Endothelial cell of umbilical vein (primary cell): ENCODE results near the gene JAKMIP1. TPM values are rescaled to one million over a fixed set of nuclear protein-coding genes. Genes with fewer than 3 reads are reported as not detected.

Source experiments
- BruUV-seq: library from RNA; stranded (reverse); fragments of 400-500 nt; replicated peaks from 2 replicates; lab custom pipeline; 2021; lab: Mats Ljungman, UMichigan
- CTCF ChIA-PET: fragments of 300-600, 350-600 bp; sonication (Branson Sonifier 250); formaldehyde crosslinking; loops from one replicate; lab custom pipeline; 2021; ENCODE audit warnings: antibody characterized with exemption, inconsistent platforms; lab: Charles Lee
- POLR2A ChIA-PET: fragments of 300-600, 350-600 bp; sonication (Branson Sonifier 250); formaldehyde crosslinking; loops from one replicate; lab custom pipeline; 2021; ENCODE audit warnings: antibody characterized with exemption, inconsistent platforms; lab: Charles Lee
- DNase-seq: peaks from one replicate; pipeline ENCODE4 v3.0.0-alpha.2; 2011; ENCODE audit warnings: low read depth, low spot score
- FAIRE-seq: peaks from 2 replicates; lab custom pipeline; 2011; peaks lifted over from hg19 to GRCh38; lab: Jason Lieb, UNC
- H2AFZ ChIP-seq: 2 replicates; pipeline ENCODE4 v1.6.0; 2012; ENCODE audit warnings: low read depth, low read length, control low read depth, inconsistent platforms
- H3K27ac ChIP-seq: 2 replicates; pipeline ENCODE4 v1.5.1; 2011; ENCODE audit warnings: low read depth, mild to moderate bottlenecking, control low read depth, low read length, moderate library complexity; ENCODE audit not compliant: insufficient read depth
- H3K27me3 ChIP-seq, 2 experiments: 2 replicates each; pipeline versions ENCODE4 v1.6.0 to v1.6.1; 2011; ENCODE audit warnings: low read length in 2 of 2, mixed read lengths in 1 of 2; ENCODE audit not compliant: control insufficient read depth in 2 of 2, insufficient read depth in 2 of 2
- H3K36me3 ChIP-seq, 2 experiments: 2 replicates in 1 of 2; 3 replicates in 1 of 2; pipeline ENCODE4 v1.5.1; 2011; ENCODE audit warnings: low read length in 2 of 2, mild to moderate bottlenecking in 1 of 2, moderate library complexity in 1 of 2; ENCODE audit not compliant: control insufficient read depth in 2 of 2, insufficient read depth in 2 of 2; ENCODE audit errors: extremely low read depth in 1 of 2
- H3K4me1 ChIP-seq: 3 replicates; pipeline ENCODE4 v1.5.1; 2011; ENCODE audit warnings: mild to moderate bottlenecking, low read length; ENCODE audit not compliant: control insufficient read depth, insufficient read depth; ENCODE audit errors: extremely low read depth
- H3K4me2 ChIP-seq: 2 replicates; pipeline ENCODE4 v1.6.1; 2011; ENCODE audit warnings: low read length, control low read depth, mixed read lengths; ENCODE audit not compliant: insufficient read depth
- H3K4me3 ChIP-seq, 3 experiments: fragments of 200-600 bp in 1 of 3; sonication (generic), shearing (Covaris generic) in 1 of 3; replicated peaks in 1 of 3; 2 replicates each; pipeline ENCODE4 v1.5.1; 2011 to 2016; ENCODE audit warnings: control low read depth in 3 of 3, low read length in 3 of 3, mild to moderate bottlenecking in 2 of 3, inconsistent platforms in 1 of 3, low read depth in 1 of 3, moderate library complexity in 1 of 3; ENCODE audit not compliant: insufficient read depth in 1 of 3
- H3K79me2 ChIP-seq: 2 replicates; pipeline ENCODE4 v1.6.0; 2012; ENCODE audit warnings: low read length, inconsistent platforms; ENCODE audit not compliant: control insufficient read depth, insufficient read depth
- H3K9ac ChIP-seq: replicated peaks from 2 replicates; pipeline ENCODE3; 2011; ENCODE audit warnings: low read length, control low read depth; ENCODE audit not compliant: insufficient read depth; ENCODE audit errors: extremely low read depth
- H3K9me1 ChIP-seq: replicated peaks from 3 replicates; pipeline ENCODE4 v1.6.0; 2011; ENCODE audit warnings: mild to moderate bottlenecking, low read length; ENCODE audit not compliant: control insufficient read depth, insufficient read depth; ENCODE audit errors: extremely low read depth
- H3K9me3 ChIP-seq: replicated peaks from 2 replicates; pipeline ENCODE4 v1.5.1; 2012; ENCODE audit warnings: low read length, inconsistent platforms; ENCODE audit not compliant: control insufficient read depth, insufficient read depth
- H4K20me1 ChIP-seq: replicated peaks from 2 replicates; pipeline ENCODE3; 2011; ENCODE audit warnings: mild to moderate bottlenecking, low read length; ENCODE audit not compliant: control insufficient read depth, insufficient read depth; ENCODE audit errors: extremely low read depth
- EZH2 ChIP-seq: IDR thresholded peaks from 2 replicates; pipeline ENCODE4 v1.6.1; 2012; ENCODE audit warnings: borderline replicate concordance, low read depth, mild to moderate bottlenecking, moderate library complexity, low read length, inconsistent platforms; ENCODE audit not compliant: severe bottlenecking
- FOS ChIP-seq: IDR thresholded peaks from 2 replicates; pipeline ENCODE4 v1.6.1; 2011; ENCODE audit warnings: mild to moderate bottlenecking, low read length, moderate library complexity, borderline replicate concordance; ENCODE audit not compliant: insufficient read depth
- GATA2 ChIP-seq: IDR thresholded peaks from 2 replicates; pipeline ENCODE4 v1.7.0; 2011; ENCODE audit warnings: low read depth, mild to moderate bottlenecking, moderate library complexity, mixed read lengths, low read length; ENCODE audit not compliant: insufficient read length, insufficient read depth
- MAX ChIP-seq: IDR thresholded peaks from 2 replicates; pipeline ENCODE4 v1.6.1; 2011; ENCODE audit not compliant: insufficient read depth, insufficient read length
- MYC ChIP-seq: IDR thresholded peaks from one replicate; pipeline ENCODE4 v1.6.1; 2011; ENCODE audit warnings: mild to moderate bottlenecking, low read depth, low read length
- POLR2A ChIP-seq: IDR thresholded peaks from 2 replicates; pipeline ENCODE4 v1.6.1; 2012; ENCODE audit warnings: low read depth, mild to moderate bottlenecking, control low read depth, low read length
- POLR2AphosphoS5 ChIP-seq: IDR thresholded peaks from 2 replicates; pipeline ENCODE4 v1.6.1; 2012; ENCODE audit warnings: low read depth, mild to moderate bottlenecking, control low read depth, low read length, moderate library complexity; ENCODE audit not compliant: insufficient read depth
- dilution Hi-C: fragments of 300-500 bp; cut with MboI; formaldehyde crosslinking; loops from one replicate; pipeline ENCODE4 v1.15.0; 2019; ENCODE audit warnings: low sequenced_read_pairs; ENCODE audit not compliant: extremely low pct_ligation_motif_present
- intact Hi-C: fragments of 100-400 bp; cut with micrococcal nuclease; formaldehyde crosslinking; loops from one replicate; pipeline ENCODE4 v1.10.0; 2022
- polyA plus RNA-seq, 4 experiments: library from polyadenylated mRNA; depleted of rRNA in 3 of 4; stranded (reverse) in 3 of 4; unstranded in 1 of 4; fragments of >200 nt; gene quantifications; 2 replicates each; pipeline versions ENCODE4 v1.2.1 to v1.2.3, GENCODE V29; 2011 to 2012; ENCODE audit warnings: missing spikeins in 1 of 4
- total RNA-seq: library from RNA; stranded (reverse); gene quantifications from 2 replicates; pipeline ENCODE4 v1.2.3, GENCODE V29; 2021
- TF ChIP-seq, protein P1 (sequence below), 2 donors: IDR thresholded peaks; 1 replicate in 1 of 2; 2 replicates in 1 of 2; pipeline ENCODE4 v1.5.1; 2011; ENCODE audit warnings: low read length in 2 of 2, mild to moderate bottlenecking in 2 of 2, moderate library complexity in 2 of 2, control low read depth in 1 of 2, inconsistent platforms in 1 of 2, low read depth in 1 of 2; ENCODE audit not compliant: insufficient read depth in 1 of 2; ENCODE audit errors: extremely low read depth in 1 of 2

The JAKMIP1 gene
- total and polyA plus RNA-seq, 2 donors (not counting 3 experiments of a cell fraction or from before 2014, with no cell fraction given) = not detected

DNA sequence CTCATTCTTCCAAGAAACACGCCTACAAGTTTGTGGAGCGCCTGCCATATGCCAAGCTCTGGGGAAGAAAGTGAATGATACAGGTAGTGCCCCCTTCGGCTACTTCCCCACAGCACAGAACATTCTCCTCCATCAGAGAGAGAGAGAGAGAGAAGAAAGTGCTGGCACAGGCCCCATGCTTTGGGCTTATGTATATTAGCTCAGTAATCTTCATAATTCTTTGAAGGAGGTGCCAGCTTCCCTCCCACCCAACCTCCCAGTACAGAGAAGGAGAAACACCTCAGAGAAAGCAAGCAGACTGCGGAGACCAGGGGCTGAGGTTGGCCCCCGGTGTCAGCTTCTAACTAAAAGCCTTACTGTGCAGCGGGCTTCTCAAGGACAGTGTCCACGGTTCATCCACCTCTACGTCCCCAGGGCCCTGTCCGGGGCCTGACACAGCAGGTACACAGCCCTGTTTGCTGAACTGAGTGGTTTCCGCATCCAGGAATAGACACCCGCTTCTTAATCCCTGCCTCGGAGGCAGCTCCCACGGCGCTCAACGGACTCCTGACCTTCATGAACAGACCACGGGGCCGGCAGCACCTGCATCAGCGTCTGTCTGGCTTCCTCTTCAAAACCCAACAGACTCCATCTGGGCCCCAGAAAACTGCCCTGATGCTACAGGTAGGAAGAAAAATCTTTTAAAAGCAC is 50.2 kb downstream of the JAKMIP1 start:
- DNase-seq (no peak), FAIRE-seq (no peak)
- ChIA-PET CTCF (no interaction called here), POLR2A (no interaction called here)
- H3K79me2 ChIP-seq = no peaks in the 10 kb centered on the region
- H3K9me3 ChIP-seq = no peaks in the 10 kb centered on the region
- no peaks in the 10 kb centered on the region for H3K27me3 ChIP-seq
- TF ChIP-seq, protein P1, sequence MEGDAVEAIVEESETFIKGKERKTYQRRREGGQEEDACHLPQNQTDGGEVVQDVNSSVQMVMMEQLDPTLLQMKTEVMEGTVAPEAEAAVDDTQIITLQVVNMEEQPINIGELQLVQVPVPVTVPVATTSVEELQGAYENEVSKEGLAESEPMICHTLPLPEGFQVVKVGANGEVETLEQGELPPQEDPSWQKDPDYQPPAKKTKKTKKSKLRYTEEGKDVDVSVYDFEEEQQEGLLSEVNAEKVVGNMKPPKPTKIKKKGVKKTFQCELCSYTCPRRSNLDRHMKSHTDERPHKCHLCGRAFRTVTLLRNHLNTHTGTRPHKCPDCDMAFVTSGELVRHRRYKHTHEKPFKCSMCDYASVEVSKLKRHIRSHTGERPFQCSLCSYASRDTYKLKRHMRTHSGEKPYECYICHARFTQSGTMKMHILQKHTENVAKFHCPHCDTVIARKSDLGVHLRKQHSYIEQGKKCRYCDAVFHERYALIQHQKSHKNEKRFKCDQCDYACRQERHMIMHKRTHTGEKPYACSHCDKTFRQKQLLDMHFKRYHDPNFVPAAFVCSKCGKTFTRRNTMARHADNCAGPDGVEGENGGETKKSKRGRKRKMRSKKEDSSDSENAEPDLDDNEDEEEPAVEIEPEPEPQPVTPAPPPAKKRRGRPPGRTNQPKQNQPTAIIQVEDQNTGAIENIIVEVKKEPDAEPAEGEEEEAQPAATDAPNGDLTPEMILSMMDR (IDR thresholded peaks at IDR 0.05; ENCODE audit: extremely low read depth in 1 of 2, insufficient read depth in 1 of 2, low read depth in 1 of 2, low read length in 2 of 2) = no peak
- TF ChIP-seq GATA2 (no peak), MYC (no peak), EZH2 (no peak), POLR2A (no peak), FOS (no peak), POLR2AphosphoS5 (no peak), MAX (no peak)
- no peaks in the 10 kb centered on the region for H4K20me1 ChIP-seq
- no peaks in the 10 kb centered on the region for H3K9me1 ChIP-seq
- H3K36me3 ChIP-seq = no peaks in the 10 kb centered on the region
- H3K4me1 ChIP-seq = no peaks in the 10 kb centered on the region
- H3K4me2 ChIP-seq = no peak overlapping the region
- H3K27ac ChIP-seq = no peak overlapping the region
- H3K4me3 ChIP-seq = no peak overlapping the region
- no peak overlapping the region for H2AFZ ChIP-seq
- dilution Hi-C loops (no loop called here), intact Hi-C loops (no loop called here)
- no peak overlapping the region for H3K9ac ChIP-seq
- no TSS peak for BruUV-seq
